Natural killer cell (primary cell): ENCODE measurements around the gene CLSTN2. TPM values are rescaled to one million over a fixed set of nuclear protein-coding genes. Genes with fewer than 3 reads are reported as not detected.

Experiments used
- ATAC-seq, 3 donors: fragments of 150-1000 bp in 2 of 3; fragments of 200-7000 bp in 1 of 3; cut with Tn5 transposase; 1 replicate in 1 of 3; 2 replicates in 2 of 3; pipeline ENCODE4 v1.10.0; 2021; ENCODE audit warnings: mild to moderate bottlenecking in 2 of 3, moderate library complexity in 2 of 3
- DNase-seq, 2 donors: peaks; one replicate each; pipeline versions ENCODE4 v3.0.0 to v3.0.0-alpha.2; 2013 to 2021; ENCODE audit warnings: mixed read lengths in 1 of 2
- H3K27ac ChIP-seq: one replicate; pipeline ENCODE4 v1.5.1; 2013; ENCODE audit warnings: mild to moderate bottlenecking, low read length
- H3K27me3 ChIP-seq: one replicate; pipeline ENCODE4 v1.6.1; 2013; ENCODE audit warnings: low read length; ENCODE audit not compliant: control insufficient read depth, insufficient read depth
- H3K36me3 ChIP-seq: one replicate; pipeline ENCODE4 v1.6.1; 2013; ENCODE audit warnings: low read length; ENCODE audit not compliant: control insufficient read depth, insufficient read depth
- H3K4me1 ChIP-seq: one replicate; pipeline ENCODE4 v1.6.1; 2013; ENCODE audit warnings: low read length; ENCODE audit not compliant: control insufficient read depth, insufficient read depth
- H3K4me3 ChIP-seq: one replicate; pipeline ENCODE4 v1.5.1; 2013; ENCODE audit warnings: low read length
- H3K9me3 ChIP-seq: one replicate; pipeline ENCODE4 v1.6.1; 2013; ENCODE audit warnings: low read length; ENCODE audit not compliant: control insufficient read depth, insufficient read depth
- H3K27ac Mint-ChIP-seq, 2 donors: one replicate each; pipeline ENCODE4 v1.8.0; 2022; ENCODE audit warnings: mild to moderate bottlenecking in 2 of 2, mixed read lengths in 2 of 2, moderate library complexity in 1 of 2
- H3K27me3 Mint-ChIP-seq, 2 donors: one replicate each; pipeline ENCODE4 v1.8.0; 2022; ENCODE audit warnings: low read depth in 2 of 2, mixed read lengths in 2 of 2
- H3K36me3 Mint-ChIP-seq: one replicate; pipeline ENCODE4 v1.8.0; 2022; ENCODE audit warnings: mixed read lengths
- H3K4me1 Mint-ChIP-seq, 2 donors: one replicate each; pipeline ENCODE4 v1.8.0; 2022; ENCODE audit warnings: mixed read lengths in 2 of 2
- H3K4me3 Mint-ChIP-seq: one replicate; pipeline ENCODE4 v1.8.0; 2022; ENCODE audit warnings: mild to moderate bottlenecking, moderate library complexity, mixed read lengths
- H3K9me3 Mint-ChIP-seq, 2 donors: one replicate each; pipeline ENCODE4 v1.8.0; 2022; ENCODE audit warnings: mixed read lengths in 2 of 2
- CTCF ChIP-seq: fragments of 200-600 bp; IDR thresholded peaks from one replicate; pipeline ENCODE4 v1.8.0; 2022; ENCODE audit warnings: antibody characterized with exemption
- WGBS: methylation state at CpG from one replicate; pipeline ENCODE4 v1.1.7; 2013; ENCODE audit warnings: missing lambda C conversion rate; ENCODE audit not compliant: insufficient coverage; 5-methylcytosine and 5-hydroxymethylcytosine counted together
- intact Hi-C: fragments of 100-400 bp; cut with micrococcal nuclease; formaldehyde crosslinking; loops from one replicate; pipeline ENCODE4 v1.14.2; 2022
- total RNA-seq, 4 donors: library from RNA; stranded (reverse); fragments of 120-200 nt in 1 of 4; gene quantifications; one replicate each; pipeline versions ENCODE4 v1.2.3 to v1.2.4, GENCODE V29; 2013 to 2022

Gene CLSTN2
- total RNA-seq, 3 donors from 2014 or later (not counting 1 experiment from before 2014, with no cell fraction given) = 0.05 TPM; not detected in 2

DNA sequence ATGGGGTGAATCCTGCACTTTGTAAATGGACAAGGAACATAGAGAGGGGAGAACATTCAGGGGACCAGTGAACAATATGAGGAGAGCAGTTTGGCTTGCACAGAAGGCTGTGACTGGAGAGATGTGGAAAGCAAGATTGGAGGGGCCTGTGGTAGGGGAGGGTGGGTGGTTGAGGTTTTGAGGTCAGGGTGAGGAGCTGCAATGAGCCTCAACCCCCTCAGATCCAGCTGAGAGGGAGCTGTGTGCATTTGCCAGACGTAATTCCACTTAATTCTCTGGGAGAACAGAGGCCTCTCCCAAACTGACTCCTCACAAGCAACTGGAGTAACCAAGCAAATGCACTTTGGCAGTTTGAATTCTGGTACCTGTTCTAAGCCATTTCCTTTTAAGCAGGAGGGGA is 489.7 kb downstream of the CLSTN2 start:
- no peak for TF ChIP-seq CTCF
- Mint-ChIP-seq H3K36me3 (no peaks in the 10 kb centered on the region), H3K4me3 (no peak overlapping the region), H3K4me1 (peaks cover 13 to 14% of the 10 kb centered on the region in 2 donors), H3K27me3 (peaks cover 21 to 43% of the 10 kb centered on the region in 2 donors), H3K27ac (peak overlapping the region in 1 of 2 donors; percentile 31), H3K9me3 (no peaks in the 10 kb centered on the region)
- WGBS = 50% methylated on average over 1 of the region's 1 CpG
- H3K27ac ChIP-seq = no peak overlapping the region
- no peak for DNase-seq
- H3K9me3 ChIP-seq = no peaks in the 10 kb centered on the region
- no peaks in the 10 kb centered on the region for H3K36me3 ChIP-seq
- intact Hi-C loops = no loop called here
- no peak overlapping the region for H3K4me3 ChIP-seq
- no peak for ATAC-seq
- no peaks in the 10 kb centered on the region for H3K27me3 ChIP-seq
- H3K4me1 ChIP-seq = no peaks in the 10 kb centered on the region

DNA sequence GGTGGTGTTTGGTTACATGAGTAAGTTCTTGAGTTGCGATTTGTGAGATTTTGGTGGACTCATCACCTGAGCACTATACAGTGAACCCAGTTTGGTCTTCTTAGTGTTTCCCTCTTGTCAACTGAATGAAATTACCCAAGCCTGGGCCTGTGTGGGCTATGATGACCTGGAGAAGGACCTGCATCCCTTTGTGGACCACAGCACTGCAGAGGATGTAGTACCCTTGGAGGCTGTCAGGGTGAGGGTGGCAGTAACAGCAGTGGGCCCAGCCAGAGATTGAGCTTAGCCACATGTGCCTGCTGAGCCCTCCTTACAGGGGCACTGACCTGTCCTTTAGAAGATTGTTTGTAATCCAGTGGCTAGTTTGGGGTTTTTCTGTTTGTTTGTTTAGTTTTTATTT is 492.8 kb downstream of the CLSTN2 start:
- H3K27ac ChIP-seq = no peak overlapping the region
- no peak for TF ChIP-seq CTCF
- H3K4me1 ChIP-seq = no peaks in the 10 kb centered on the region

DNA sequence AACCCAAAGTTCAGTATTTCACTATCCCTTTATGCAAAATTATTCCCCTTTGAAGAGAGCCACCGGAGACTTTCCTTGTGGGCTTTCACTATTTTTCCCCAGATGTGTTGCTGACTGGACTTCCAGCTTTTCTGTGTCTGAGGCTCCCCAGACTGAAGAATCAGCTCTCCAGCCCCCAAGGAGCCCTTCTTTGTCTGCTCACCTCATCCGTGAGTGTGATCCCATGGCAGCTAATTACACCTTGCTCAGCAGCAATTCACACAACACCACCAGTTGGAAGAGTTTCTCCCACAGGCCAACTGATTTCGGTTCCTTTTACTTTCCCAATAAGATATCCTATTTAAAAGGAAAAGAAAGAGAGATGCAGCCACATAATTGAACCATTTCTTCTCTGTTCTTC is 493.4 kb downstream of the CLSTN2 start:
- Mint-ChIP-seq H3K4me1 (peaks cover 13 to 14% of the 10 kb centered on the region in 2 donors), H3K4me3 (no peak overlapping the region), H3K9me3 (no peaks in the 10 kb centered on the region), H3K27ac (no peak overlapping the region), H3K27me3 (peaks cover 13 to 24% of the 10 kb centered on the region in 2 donors), H3K36me3 (no peaks in the 10 kb centered on the region)
- H3K4me3 ChIP-seq = no peak overlapping the region
- H3K27ac ChIP-seq = no peak overlapping the region
- no peak for DNase-seq
- WGBS = 66% methylated on average over 2 of the region's 3 CpGs
- H3K4me1 ChIP-seq = no peaks in the 10 kb centered on the region
- intact Hi-C loops = no loop called here
- H3K36me3 ChIP-seq = no peaks in the 10 kb centered on the region
- H3K27me3 ChIP-seq = no peaks in the 10 kb centered on the region
- no peak for TF ChIP-seq CTCF
- no peaks in the 10 kb centered on the region for H3K9me3 ChIP-seq
- ATAC-seq = no peak

More for the DNA sequence above, 492.8 kb downstream of the CLSTN2 start:
- H3K27ac Mint-ChIP-seq = no peak overlapping the region
- Histone ChIP-seq H3K27me3 (no peaks in the 10 kb centered on the region), H3K4me3 (no peak overlapping the region), H3K9me3 (no peaks in the 10 kb centered on the region), H3K36me3 (no peaks in the 10 kb centered on the region)
- no peaks in the 10 kb centered on the region for H3K9me3 Mint-ChIP-seq
- no peak overlapping the region for H3K4me3 Mint-ChIP-seq
- H3K27me3 Mint-ChIP-seq = peaks cover 13 to 24% of the 10 kb centered on the region in 2 donors
- no peaks in the 10 kb centered on the region for H3K36me3 Mint-ChIP-seq
- 100% methylated on average over 1 of the region's 1 CpG for WGBS
- peaks cover 13 to 14% of the 10 kb centered on the region in 2 donors for H3K4me1 Mint-ChIP-seq
- intact Hi-C loops = no loop called here
- DNase-seq (no peak), ATAC-seq (no peak)

DNA sequence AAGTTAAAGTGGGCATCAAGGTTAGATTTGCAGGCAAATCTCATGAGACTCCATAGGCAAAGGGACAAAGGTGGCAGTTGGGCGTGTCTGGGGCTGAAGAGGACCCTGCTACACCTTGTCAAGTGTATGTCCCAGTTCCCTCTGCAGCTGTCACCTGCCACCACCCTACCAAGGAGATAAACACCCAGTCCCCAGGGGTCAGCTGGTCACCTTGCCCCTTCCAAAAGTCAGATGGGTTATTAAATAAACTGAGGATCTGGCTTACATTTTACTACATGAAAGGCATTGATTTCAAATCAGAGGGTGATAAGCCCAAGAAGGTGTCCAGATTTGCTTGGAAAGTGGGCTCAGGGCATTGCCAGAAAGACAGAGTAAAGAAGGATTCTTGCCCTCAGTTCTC is 494.8 kb downstream of the CLSTN2 start:
- Mint-ChIP-seq H3K4me3 (no peak overlapping the region), H3K27me3 (peaks cover 9 to 18% of the 10 kb centered on the region in 2 donors), H3K9me3 (no peaks in the 10 kb centered on the region), H3K36me3 (no peaks in the 10 kb centered on the region), H3K4me1 (peaks cover 6 to 8% of the 10 kb centered on the region in 2 donors), H3K27ac (no peak overlapping the region)
- 93% methylated on average over 1 of the region's 1 CpG for WGBS
- intact Hi-C loops = no loop called here
- TF ChIP-seq CTCF = no peak
- DNase-seq (no peak), ATAC-seq (no peak)
- Histone ChIP-seq H3K27ac (no peak overlapping the region), H3K9me3 (no peaks in the 10 kb centered on the region), H3K27me3 (no peaks in the 10 kb centered on the region), H3K4me1 (no peaks in the 10 kb centered on the region), H3K36me3 (no peaks in the 10 kb centered on the region), H3K4me3 (no peak overlapping the region)
